HUES48 (cell line): ENCODE data around the gene GPR15.
A peak's percentile ranks its signal among the peaks of the same experiment; 100 is the strongest.

Experiments used
- H3K27ac ChIP-seq: one replicate; pipeline ENCODE4 v1.7.0; 2013; ENCODE audit warnings: low read depth, low read length, inconsistent platforms
- H3K27me3 ChIP-seq: 2 replicates; pipeline ENCODE4 v1.6.1; 2013; ENCODE audit warnings: mild to moderate bottlenecking, low read length; ENCODE audit not compliant: control insufficient read depth, insufficient read depth
- H3K36me3 ChIP-seq: 2 replicates; pipeline ENCODE4 v1.6.1; 2013; ENCODE audit warnings: low read length; ENCODE audit not compliant: control insufficient read depth, insufficient read depth
- H3K4me1 ChIP-seq: 2 replicates; pipeline ENCODE4 v1.6.1; 2013; ENCODE audit warnings: mild to moderate bottlenecking, low read length; ENCODE audit not compliant: control insufficient read depth, insufficient read depth
- H3K4me3 ChIP-seq: 2 replicates; pipeline ENCODE4 v1.5.1; 2013; ENCODE audit warnings: mild to moderate bottlenecking, low read depth, low read length
- H3K9ac ChIP-seq: 2 replicates; pipeline ENCODE4 v1.6.1; 2013; ENCODE audit warnings: mild to moderate bottlenecking, low read depth, low read length, moderate library complexity
- H3K9me3 ChIP-seq: 2 replicates; pipeline ENCODE4 v1.6.1; 2013; ENCODE audit warnings: low read length; ENCODE audit not compliant: control insufficient read depth, insufficient read depth

GPR15 gene

DNA sequence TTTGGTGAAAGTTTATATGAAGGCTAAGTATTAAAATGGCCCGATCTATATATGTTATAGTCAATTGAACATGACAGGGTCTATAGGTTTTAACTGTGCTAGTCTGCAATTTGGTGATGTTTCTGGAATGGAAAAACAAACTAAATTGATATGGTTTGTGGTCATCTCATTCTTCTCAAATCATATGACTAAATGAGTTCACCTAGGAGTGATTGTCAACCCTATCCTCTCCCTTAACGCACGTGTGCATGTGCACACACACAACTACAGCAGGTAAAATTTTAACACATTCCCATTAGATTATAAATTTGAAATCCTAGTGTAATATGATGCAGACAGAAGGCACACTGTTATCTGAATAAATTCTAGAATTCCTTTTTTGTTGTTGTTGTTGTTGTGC, 18.0 kb upstream of the GPR15 start:
- Histone ChIP-seq H3K9me3 (no peaks in the 10 kb centered on the region), H3K36me3 (peaks cover 41% of the 10 kb centered on the region), H3K4me3 (no peak overlapping the region), H3K9ac (no peak overlapping the region), H3K27me3 (no peaks in the 10 kb centered on the region), H3K27ac (no peak overlapping the region), H3K4me1 (peaks cover 14% of the 10 kb centered on the region)

DNA sequence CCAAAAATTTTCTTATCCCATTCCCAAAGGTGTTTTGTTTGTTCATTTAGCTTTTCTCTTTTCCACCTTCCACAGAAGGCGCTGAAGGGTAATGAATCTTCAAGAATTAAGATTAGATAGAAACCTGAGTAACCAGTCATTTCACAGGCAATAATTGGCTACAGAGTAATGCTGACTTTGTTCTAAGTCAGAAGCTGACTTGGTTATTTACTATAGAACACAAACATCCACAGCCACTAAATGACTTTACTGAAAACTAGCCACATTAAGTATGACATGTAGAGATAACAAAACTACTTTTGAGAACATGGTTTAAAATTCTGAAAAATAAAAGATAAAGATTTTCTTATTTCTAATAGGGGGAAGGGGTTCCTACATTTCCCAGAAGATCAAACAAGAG, 16.8 kb upstream of the GPR15 start:
- no peak overlapping the region for H3K4me3 ChIP-seq
- H3K27ac ChIP-seq: no peak overlapping the region
- H3K9ac ChIP-seq: no peak overlapping the region
- H3K4me1 ChIP-seq: peaks cover 14% of the 10 kb centered on the region
- H3K27me3 ChIP-seq: no peaks in the 10 kb centered on the region
- peaks cover 53% of the 10 kb centered on the region for H3K36me3 ChIP-seq
- H3K9me3 ChIP-seq: no peaks in the 10 kb centered on the region

DNA sequence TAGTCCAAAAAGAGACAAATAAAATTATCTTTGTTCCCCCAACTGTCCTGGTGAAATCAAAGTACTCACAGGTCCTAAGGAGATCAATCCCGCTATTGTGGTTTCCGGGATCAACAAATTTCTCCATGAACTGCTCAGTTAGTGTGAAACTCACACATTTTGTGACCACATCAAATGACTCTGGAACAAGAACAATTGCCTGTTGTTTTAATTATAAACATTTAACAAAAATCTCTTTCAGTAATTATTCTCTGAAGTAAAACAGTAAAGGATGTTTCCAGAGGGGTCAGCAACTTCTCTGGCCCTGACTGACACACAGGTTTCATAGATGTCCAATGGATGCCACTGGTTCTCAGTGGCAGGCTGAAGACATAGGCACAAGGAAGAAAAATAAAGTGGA, 13.0 kb upstream of the GPR15 start:
- no peaks in the 10 kb centered on the region for H3K27me3 ChIP-seq
- H3K9ac ChIP-seq: no peak overlapping the region
- H3K4me3 ChIP-seq: no peak overlapping the region
- H3K4me1 ChIP-seq: peaks cover 23% of the 10 kb centered on the region
- no peak overlapping the region for H3K27ac ChIP-seq
- H3K9me3 ChIP-seq: no peaks in the 10 kb centered on the region
- H3K36me3 ChIP-seq: peaks cover 64% of the 10 kb centered on the region

DNA sequence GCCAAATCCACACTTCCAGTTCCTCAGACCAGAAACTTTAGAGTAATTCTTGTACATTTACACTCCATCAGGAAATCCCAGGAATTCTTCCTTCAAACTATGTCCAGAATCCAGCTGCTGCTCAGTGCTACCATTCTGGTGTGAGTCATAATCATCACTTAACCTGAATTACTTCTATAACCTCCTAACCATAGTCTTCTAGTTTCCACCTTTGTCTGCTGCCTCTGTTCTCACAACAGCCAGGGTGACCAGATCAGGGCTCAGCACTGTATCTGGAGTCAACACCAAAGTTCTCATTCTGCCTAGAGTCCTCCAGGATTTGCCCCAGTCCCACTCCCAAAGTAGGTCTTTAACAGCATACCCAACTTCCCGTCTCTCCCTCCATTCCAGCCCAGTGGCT, 12.4 kb upstream of the GPR15 start:
- H3K27me3 ChIP-seq: no peaks in the 10 kb centered on the region
- H3K27ac ChIP-seq: no peak overlapping the region
- no peak overlapping the region for H3K4me3 ChIP-seq
- no peaks in the 10 kb centered on the region for H3K9me3 ChIP-seq
- peaks cover 64% of the 10 kb centered on the region for H3K36me3 ChIP-seq
- no peak overlapping the region for H3K9ac ChIP-seq
- peaks cover 23% of the 10 kb centered on the region for H3K4me1 ChIP-seq

DNA sequence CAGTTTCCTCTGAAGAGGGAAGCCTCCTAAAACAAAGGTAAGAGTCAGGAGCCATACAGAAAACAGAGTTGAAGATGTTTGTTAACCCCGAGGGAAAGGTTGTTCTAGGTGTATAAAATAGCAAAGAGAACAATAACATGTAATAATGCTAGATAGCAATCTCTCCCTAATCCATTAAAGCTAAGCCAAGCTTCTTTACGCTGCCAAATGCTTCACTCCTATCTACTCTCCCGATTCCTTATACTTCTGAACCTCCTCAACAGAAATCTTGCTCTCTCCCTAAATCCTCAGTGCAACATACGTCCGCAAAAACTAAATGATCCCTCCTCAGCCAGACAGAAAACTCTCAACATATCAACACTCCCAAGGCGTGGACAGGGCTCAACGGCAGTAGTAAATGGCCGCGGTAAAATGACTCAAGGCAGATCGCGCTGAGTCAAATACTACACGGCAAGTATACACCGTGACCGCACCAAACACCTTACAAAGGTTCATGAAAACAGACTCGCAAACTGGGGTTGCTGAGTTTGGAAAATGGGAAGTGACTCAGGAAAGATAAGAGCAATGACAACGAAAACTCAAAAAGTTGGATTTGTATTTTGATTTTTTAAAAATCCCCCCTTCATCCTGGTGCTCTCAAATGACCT, 9.8 kb upstream of the GPR15 start:
- Histone ChIP-seq H3K36me3 (peaks cover 40% of the 10 kb centered on the region), H3K27ac (peak overlapping the region; percentile 94), H3K27me3 (no peaks in the 10 kb centered on the region), H3K9me3 (no peaks in the 10 kb centered on the region), H3K4me1 (peaks cover 23% of the 10 kb centered on the region), H3K9ac (peak overlapping the region; percentile 86), H3K4me3 (peak overlapping the region; percentile 99)

GRCh38 chr3:98522544-98523281, 9.1 kb upstream of the GPR15 start, which contains the start of gene CLDND1:
Gene CLDND1, minus strand, starts transcription at chr3:98522902. Its CDS starts 1,478 bp downstream, at chr3:98521424.
- Histone ChIP-seq H3K9ac (peak within 1 kb of the TSS; percentile 86), H3K27me3 (no peaks in the 10 kb centered on the region), H3K4me3 (peak within 1 kb of the TSS; percentile 99), H3K9me3 (no peaks in the 10 kb centered on the region), H3K36me3 (peaks cover 33% of the 10 kb centered on the region), H3K4me1 (peaks cover 17% of the 10 kb centered on the region), H3K27ac (peak within 1 kb of the TSS; percentile 94)

- Histone ChIP-seq H3K4me3 (no peak overlapping the region), H3K27ac (no peak overlapping the region), H3K36me3 (peaks cover 5% of the 10 kb centered on the region), H3K4me1 (peaks cover 14% of the 10 kb centered on the region), H3K27me3 (no peaks in the 10 kb centered on the region), H3K9me3 (no peaks in the 10 kb centered on the region), H3K9ac (no peak overlapping the region)
These were observed 6.3 kb upstream of the GPR15 start for GRCh38 chr3:98525494-98525893.

DNA sequence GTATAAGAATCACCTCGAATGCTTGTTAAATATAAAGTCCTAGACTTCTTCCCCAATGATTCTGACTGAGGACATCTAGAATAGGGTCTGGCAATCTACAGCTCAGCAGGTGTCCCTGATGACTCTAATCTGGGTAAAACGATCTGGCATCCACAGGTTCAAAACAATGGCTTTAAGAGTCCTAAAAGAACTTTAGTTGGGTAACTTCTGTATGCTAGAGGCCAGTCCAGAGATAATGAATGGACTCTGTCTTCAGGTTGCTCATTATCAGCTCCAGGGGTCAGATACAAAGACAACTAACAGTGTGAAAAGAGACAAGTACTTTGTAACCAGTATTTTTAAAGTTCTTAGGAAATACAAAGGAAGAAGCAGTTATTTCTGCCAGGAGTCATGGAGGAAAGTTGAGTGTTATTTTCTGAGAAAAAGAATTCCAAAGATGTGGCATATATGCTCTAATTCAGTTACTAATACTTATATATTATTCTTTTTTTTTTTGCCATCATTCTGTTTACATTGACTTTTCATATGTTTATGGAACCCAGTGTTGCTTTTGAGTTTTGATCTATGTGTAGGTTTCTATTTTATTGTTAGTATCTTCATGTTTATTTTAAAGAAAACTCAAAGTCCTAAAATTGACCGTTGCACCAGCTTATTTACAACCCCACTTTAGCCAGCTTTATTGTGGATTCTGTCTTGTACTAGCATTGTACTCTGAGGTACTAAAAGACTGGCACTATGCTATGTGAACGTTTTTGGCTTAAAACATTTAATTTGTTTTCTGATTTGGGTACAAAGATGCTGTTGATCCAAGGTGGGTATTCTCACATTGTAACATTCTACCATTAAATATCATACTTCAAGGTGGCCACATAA, 3.1 kb upstream of the GPR15 start:
- Histone ChIP-seq H3K27ac (no peak overlapping the region), H3K4me1 (peaks cover 5% of the 10 kb centered on the region), H3K9me3 (no peaks in the 10 kb centered on the region), H3K4me3 (no peak overlapping the region), H3K27me3 (no peaks in the 10 kb centered on the region), H3K36me3 (no peaks in the 10 kb centered on the region), H3K9ac (no peak overlapping the region)

DNA sequence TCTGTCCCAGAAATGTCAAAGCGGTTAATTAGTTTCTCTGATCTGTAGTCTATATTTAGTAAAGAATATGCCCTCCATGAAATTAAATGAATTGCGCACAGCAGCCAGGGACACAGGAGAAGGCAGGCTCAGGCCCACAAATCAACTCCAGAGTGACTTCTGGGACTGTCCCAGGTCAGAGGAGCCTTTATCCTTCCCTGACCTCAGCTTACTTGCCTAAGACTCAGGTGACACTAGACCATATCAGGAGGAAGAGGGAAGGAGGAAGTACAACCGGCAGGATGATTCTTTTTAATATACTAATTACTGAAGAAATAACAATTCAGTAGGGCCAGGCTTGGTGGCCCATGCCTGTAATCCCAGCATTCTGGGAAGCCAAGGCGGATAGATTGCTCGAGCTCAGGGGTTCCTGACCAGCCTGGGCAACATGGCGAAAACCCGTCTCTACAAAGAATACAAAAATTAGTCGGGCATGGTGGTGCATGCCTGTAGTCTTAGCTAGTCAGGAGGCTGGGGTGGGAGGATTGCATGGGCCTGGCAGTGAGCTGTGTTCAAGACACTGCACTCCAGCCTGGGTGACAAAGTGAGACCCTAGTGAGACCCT, 1.8 kb upstream of the GPR15 start:
- no peak overlapping the region for H3K9ac ChIP-seq
- peaks cover 5% of the 10 kb centered on the region for H3K4me1 ChIP-seq
- no peaks in the 10 kb centered on the region for H3K36me3 ChIP-seq
- H3K9me3 ChIP-seq: no peaks in the 10 kb centered on the region
- H3K4me3 ChIP-seq: no peak overlapping the region
- no peak overlapping the region for H3K27ac ChIP-seq
- H3K27me3 ChIP-seq: no peaks in the 10 kb centered on the region

DNA sequence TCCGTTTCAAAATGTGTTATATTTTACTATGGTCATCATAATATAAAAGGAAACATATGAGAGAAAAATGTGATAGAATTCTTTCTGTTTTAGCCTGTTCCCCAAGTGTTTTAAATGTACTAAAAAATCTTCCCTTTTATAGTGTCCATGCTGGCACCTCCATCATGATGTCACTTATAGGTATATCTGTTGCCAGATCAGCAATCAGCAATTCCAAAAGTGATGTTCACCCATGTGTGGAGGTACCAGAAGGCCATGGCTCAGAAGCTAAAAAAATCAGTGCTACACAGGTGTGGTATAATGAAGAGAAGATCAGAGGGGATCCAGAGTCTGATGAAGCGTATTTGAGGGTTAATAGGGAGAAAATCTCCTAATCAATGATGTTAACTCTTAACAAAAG, 1.1 kb upstream of the GPR15 start:
- peaks cover 5% of the 10 kb centered on the region for H3K4me1 ChIP-seq
- H3K9me3 ChIP-seq: no peaks in the 10 kb centered on the region
- no peak overlapping the region for H3K4me3 ChIP-seq
- H3K27ac ChIP-seq: no peak overlapping the region
- H3K36me3 ChIP-seq: no peaks in the 10 kb centered on the region
- H3K27me3 ChIP-seq: no peaks in the 10 kb centered on the region
- no peak overlapping the region for H3K9ac ChIP-seq
